DOHH2 (cell line): ENCODE measurements around the gene MSI1.

Experiments used
- H3F3A ChIP-seq: fragments of 200-600 bp; sonication (generic), shearing (Covaris generic); 2 replicates; pipeline ENCODE4 v1.6.0; 2016; ENCODE audit warnings: antibody characterized with exemption, mild to moderate bottlenecking; ENCODE audit not compliant: control insufficient read depth, insufficient read depth
- H3K27ac ChIP-seq: fragments of 200-600 bp; sonication (generic); 2 replicates; pipeline ENCODE4 v1.5.1; 2014; ENCODE audit warnings: low read depth, mild to moderate bottlenecking, low read length, moderate library complexity
- H3K27me3 ChIP-seq: fragments of 200-600 bp; sonication (generic); 2 replicates; pipeline ENCODE4 v1.6.1; 2014; ENCODE audit warnings: mild to moderate bottlenecking, low read length, mixed read lengths; ENCODE audit not compliant: control insufficient read depth
- H3K36me3 ChIP-seq: fragments of 200-600 bp; sonication (generic); 2 replicates; pipeline ENCODE4 v1.6.1; 2014; ENCODE audit warnings: mild to moderate bottlenecking, low read length, moderate library complexity, mixed read lengths; ENCODE audit not compliant: control insufficient read depth
- H3K4me1 ChIP-seq: fragments of 200-600 bp; sonication (generic); 2 replicates; pipeline ENCODE4 v1.6.1; 2014; ENCODE audit warnings: mild to moderate bottlenecking, low read length, mixed read lengths; ENCODE audit not compliant: control insufficient read depth
- H3K4me2 ChIP-seq: fragments of 200-600 bp; sonication (generic); 2 replicates; pipeline ENCODE4 v1.6.0; 2014; ENCODE audit warnings: mild to moderate bottlenecking, low read length, moderate library complexity
- H3K4me3 ChIP-seq: fragments of 200-600 bp; sonication (generic); 2 replicates; pipeline ENCODE4 v1.5.1; 2014; ENCODE audit warnings: mild to moderate bottlenecking, low read length, mixed read lengths
- H3K79me2 ChIP-seq: fragments of 200-600 bp; sonication (generic); 2 replicates; pipeline ENCODE4 v1.6.1; 2014; ENCODE audit warnings: mild to moderate bottlenecking, low read length, mixed read lengths; ENCODE audit not compliant: control insufficient read depth
- H3K9me2 ChIP-seq: fragments of 200-600 bp; sonication (generic); replicated peaks from 2 replicates; pipeline ENCODE4 v1.6.1; 2014; ENCODE audit warnings: mild to moderate bottlenecking, low read length, mixed read lengths; ENCODE audit not compliant: control insufficient read depth
- H3K9me3 ChIP-seq: fragments of 200-600 bp; sonication (generic); 2 replicates; pipeline ENCODE4 v1.6.1; 2014; ENCODE audit warnings: antibody characterized with exemption, low read length, mixed read lengths; ENCODE audit not compliant: control insufficient read depth, insufficient read depth
- H4K20me1 ChIP-seq: fragments of 200-600 bp; sonication (generic); 2 replicates; pipeline ENCODE4 v1.6.0; 2014; ENCODE audit warnings: low read depth, mild to moderate bottlenecking, antibody characterized with exemption, low read length, moderate library complexity; ENCODE audit not compliant: control insufficient read depth, insufficient read depth
- CTCF ChIP-seq: fragments of 200-600 bp; sonication (generic); IDR thresholded peaks from one replicate; pipeline ENCODE4 v1.5.1; 2014; ENCODE audit warnings: antibody characterized with exemption, mild to moderate bottlenecking, low read depth, low read length; ENCODE audit not compliant: poor library complexity, severe bottlenecking
- EZH2phosphoT487 ChIP-seq: fragments of 200-600 bp; sonication (generic); IDR thresholded peaks from 2 replicates; pipeline ENCODE4 v1.6.1; 2017; ENCODE audit warnings: borderline replicate concordance, mild to moderate bottlenecking, antibody characterized with exemption, low read length, moderate library complexity, mixed read lengths

Gene MSI1

DNA sequence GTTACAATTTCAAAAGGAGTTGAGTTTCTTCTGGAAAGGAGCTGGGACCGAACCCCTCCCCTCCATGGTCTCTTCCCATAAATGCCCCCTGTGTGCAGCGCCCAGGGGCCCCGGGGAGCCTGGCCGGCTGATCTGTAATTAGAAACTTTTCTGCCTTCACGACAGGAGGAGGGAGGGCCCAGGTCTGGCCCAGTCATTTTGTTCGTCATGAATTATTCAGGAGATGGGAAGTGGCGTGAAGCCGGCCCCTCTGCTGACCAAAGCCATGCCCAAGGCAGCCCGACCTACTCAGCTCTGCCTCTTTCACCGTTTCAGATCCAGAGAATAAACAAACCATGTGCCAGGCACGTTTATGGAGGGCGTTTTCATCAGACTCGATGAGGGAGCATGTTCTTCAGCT lies 33.3 kb upstream of the MSI1 start:
- H3K4me2 ChIP-seq = no peak overlapping the region
- no peaks in the 10 kb centered on the region for H3K4me1 ChIP-seq
- no peaks in the 10 kb centered on the region for H3F3A ChIP-seq
- H3K27ac ChIP-seq = no peak overlapping the region
- no peaks in the 10 kb centered on the region for H3K36me3 ChIP-seq
- no peaks in the 10 kb centered on the region for H3K9me3 ChIP-seq
- no peaks in the 10 kb centered on the region for H4K20me1 ChIP-seq
- no peaks in the 10 kb centered on the region for H3K9me2 ChIP-seq
- TF ChIP-seq CTCF (no peak), EZH2phosphoT487 (no peak)
- no peak overlapping the region for H3K4me3 ChIP-seq
- no peaks in the 10 kb centered on the region; the same call in 1 of the 2 replicates for H3K27me3 ChIP-seq
- no peaks in the 10 kb centered on the region for H3K79me2 ChIP-seq

DNA sequence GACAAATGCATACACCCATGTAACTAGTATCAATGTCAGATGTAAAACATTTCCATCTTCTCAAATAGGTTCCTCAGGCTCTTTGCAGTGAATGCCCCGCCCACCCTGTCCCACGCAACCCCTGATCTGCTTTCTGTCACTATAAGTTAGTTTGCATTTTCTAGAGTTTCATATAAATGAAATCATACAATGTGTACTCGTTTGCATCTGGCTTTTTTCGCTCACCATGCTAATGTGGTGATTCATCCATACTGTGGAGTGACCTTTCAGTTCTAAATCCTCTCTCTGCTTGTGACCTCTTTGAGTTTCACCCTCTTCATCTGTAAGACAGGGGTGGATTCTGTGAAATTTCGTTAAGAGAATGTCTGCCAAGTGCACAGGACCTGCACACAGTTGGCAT lies 30.6 kb upstream of the MSI1 start:
- no peak overlapping the region for H3K4me2 ChIP-seq
- no peaks in the 10 kb centered on the region for H3K9me2 ChIP-seq
- no peaks in the 10 kb centered on the region for H3K4me1 ChIP-seq
- H3F3A ChIP-seq = no peaks in the 10 kb centered on the region
- H4K20me1 ChIP-seq = no peaks in the 10 kb centered on the region
- H3K36me3 ChIP-seq = no peaks in the 10 kb centered on the region
- H3K27ac ChIP-seq = no peak overlapping the region
- H3K27me3 ChIP-seq = peaks cover 5% of the 10 kb centered on the region; the same call in 1 of the 2 replicates
- no peak overlapping the region for H3K4me3 ChIP-seq
- TF ChIP-seq CTCF (no peak), EZH2phosphoT487 (no peak)
- H3K79me2 ChIP-seq = no peaks in the 10 kb centered on the region
- no peaks in the 10 kb centered on the region for H3K9me3 ChIP-seq

- Histone ChIP-seq H3K27me3 (peaks cover 10% of the 10 kb centered on the region; the same call in 1 of the 2 replicates), H3K4me1 (no peaks in the 10 kb centered on the region), H3K4me2 (no peak overlapping the region), H3K9me2 (no peaks in the 10 kb centered on the region), H3K4me3 (no peak overlapping the region), H3K27ac (no peak overlapping the region), H3F3A (no peaks in the 10 kb centered on the region), H3K9me3 (no peaks in the 10 kb centered on the region), H3K36me3 (no peaks in the 10 kb centered on the region), H3K79me2 (no peaks in the 10 kb centered on the region), H4K20me1 (no peaks in the 10 kb centered on the region)
- TF ChIP-seq CTCF (no peak), EZH2phosphoT487 (no peak)
Measured at GRCh38 chr12:120397824-120398540, 29.0 kb upstream of the MSI1 start.
